Measurements from ENCODE around the gene NRXN3. TPM values are rescaled to one million over a fixed set of nuclear protein-coding genes. Genes with fewer than 3 reads are reported as not detected.
A peak's percentile ranks its signal among the peaks of the same experiment; 100 is the strongest.

Gene NRXN3
- total and polyA plus RNA-seq, 2 experiments from 2014 or later, result 1.0 to 1.8 TPM

- Mint-ChIP-seq H3K4me3 (no peak overlapping the region), H3K36me3 (ENCODE audit: low read depth) (no peaks in the 10 kb centered on the region), H3K4me1 (peaks cover 29% of the 10 kb centered on the region), H3K27me3 (ENCODE audit: insufficient read depth, low read depth, poor library complexity) (no peaks in the 10 kb centered on the region), H3K27ac (no peak overlapping the region), H3K9me3 (no peaks in the 10 kb centered on the region)
- Histone ChIP-seq H2AFZ (peak overlapping the region; percentile 5; the same call in 1 of the 2 replicates), H3K9me2 (ENCODE audit: insufficient read depth) (no peaks in the 10 kb centered on the region), H4K20me1 (replicated peaks; ENCODE audit: insufficient read depth) (no peaks in the 10 kb centered on the region), H3K27ac (ENCODE audit: low read depth) (no peak overlapping the region), H3K27me3 (ENCODE audit: insufficient read depth) (no peaks in the 10 kb centered on the region), H3K36me3 (ENCODE audit: insufficient read depth) (no peaks in the 10 kb centered on the region), H3K4me2 (no peak overlapping the region), H3K4me3 (no peak overlapping the region), H3K79me2 (replicated peaks; ENCODE audit: insufficient read depth) (no peaks in the 10 kb centered on the region), H3K4me1 (ENCODE audit: insufficient read depth) (peaks cover 6% of the 10 kb centered on the region; the same call in 1 of the 2 replicates), H3F3A (replicated peaks; ENCODE audit: low read depth) (no peaks in the 10 kb centered on the region)
- no peak for TF ChIP-seq NANOG (IDR thresholded peaks at IDR 0.05; ENCODE audit: borderline replicate concordance)
- TF ChIP-seq CTCF (conservative IDR thresholded peaks at IDR 0.05; ENCODE audit: low read depth in 2 of 2), result peak; percentile 73 to 88
- no peak for TF ChIP-seq REST (IDR thresholded peaks at IDR 0.05; ENCODE audit: unreplicated experiment)
- no peak for TF ChIP-seq ZNF331 (CRISPR knock-in tag; IDR thresholded peaks at IDR 0.05; ENCODE audit: low read depth)
- TF ChIP-seq EZH2 (IDR thresholded peaks at IDR 0.05; ENCODE audit: low read depth, unreplicated experiment), result no peak
- TF ChIP-seq ETS1 (IDR thresholded peaks at IDR 0.05), result no peak
- TF ChIP-seq EZH2phosphoT487 (IDR thresholded peaks at IDR 0.05; ENCODE audit: unreplicated experiment), result no peak
- no peak for TF ChIP-seq CREB1 (CRISPR knock-in tag; IDR thresholded peaks at IDR 0.05; ENCODE audit: low read depth)
- TF ChIP-seq JUNB (IDR thresholded peaks at IDR 0.05; ENCODE audit: unreplicated experiment), result no peak
- DNase-seq (ENCODE audit: low spot score), result peak; percentile 68
- ATAC-seq, result peak; percentile 67
These were observed 731.9 kb downstream of the NRXN3 start for GRCh38 chr14:78902010-78902623.

Data from GM23338 (cell line).